CD4-positive, alpha-beta memory T cell (primary cell): Measurements from ENCODE around the gene YARS1. TPM values are rescaled to one million over a fixed set of nuclear protein-coding genes. Genes with fewer than 3 reads are reported as not detected.

Experiments used
- CTCF ChIA-PET: fragments of 350-600 bp; sonication (Branson Sonifier 250); formaldehyde crosslinking; loops from one replicate; lab custom pipeline; 2021; ENCODE audit warnings: inconsistent platforms; ENCODE audit not compliant: partially characterized antibody; lab: Charles Lee
- POLR2A ChIA-PET: fragments of 350-600 bp; sonication (Branson Sonifier 250); formaldehyde crosslinking; loops from one replicate; lab custom pipeline; 2021; ENCODE audit not compliant: partially characterized antibody; lab: Charles Lee
- DNase-seq, 5 donors: peaks; one replicate each; pipeline versions ENCODE4 v3.0.0 to v3.0.0-alpha.2; 2020 to 2022; ENCODE audit warnings: mixed read lengths in 1 of 5
- H3K27ac ChIP-seq: one replicate; pipeline ENCODE4 v1.7.0; 2013; ENCODE audit warnings: low read depth, low read length
- H3K27me3 ChIP-seq: 2 replicates; pipeline ENCODE4 v1.7.0; 2013; ENCODE audit warnings: mild to moderate bottlenecking, low read length, moderate library complexity; ENCODE audit not compliant: insufficient read depth
- H3K36me3 ChIP-seq: 2 replicates; pipeline ENCODE4 v1.7.0; 2013; ENCODE audit warnings: mild to moderate bottlenecking, low read length, moderate library complexity; ENCODE audit not compliant: insufficient read depth
- H3K4me1 ChIP-seq: 2 replicates; pipeline ENCODE4 v1.7.0; 2013; ENCODE audit warnings: mild to moderate bottlenecking, low read length, moderate library complexity; ENCODE audit not compliant: insufficient read depth
- H3K4me3 ChIP-seq, 2 donors: one replicate each; pipeline ENCODE4 v1.7.0; 2013; ENCODE audit warnings: low read length in 2 of 2, mild to moderate bottlenecking in 1 of 2
- H3K9me3 ChIP-seq, 2 donors: one replicate each; pipeline ENCODE4 v1.7.0; 2013; ENCODE audit warnings: low read length in 2 of 2, control low read depth in 1 of 2; ENCODE audit not compliant: control insufficient read depth in 1 of 2
- H3K27ac Mint-ChIP-seq, 7 donors: one replicate each; pipeline ENCODE4 v1.8.0; 2020 to 2021; ENCODE audit warnings: mixed read lengths in 7 of 7, mild to moderate bottlenecking in 6 of 7, inconsistent platforms in 3 of 7, moderate library complexity in 3 of 7
- H3K27me3 Mint-ChIP-seq, 2 donors: one replicate each; pipeline ENCODE4 v1.8.0; 2020 to 2021; ENCODE audit warnings: mixed read lengths in 2 of 2
- H3K36me3 Mint-ChIP-seq, 2 donors: one replicate each; pipeline ENCODE4 v1.8.0; 2020 to 2021; ENCODE audit warnings: mixed read lengths in 2 of 2, inconsistent platforms in 1 of 2, mild to moderate bottlenecking in 1 of 2
- H3K4me1 Mint-ChIP-seq, 4 donors: one replicate each; pipeline ENCODE4 v1.8.0; 2020 to 2021; ENCODE audit warnings: mixed read lengths in 4 of 4, mild to moderate bottlenecking in 1 of 4
- H3K4me3 Mint-ChIP-seq, 8 donors: one replicate each; pipeline ENCODE4 v1.8.0; 2020 to 2021; ENCODE audit warnings: mixed read lengths in 8 of 8, mild to moderate bottlenecking in 7 of 8, moderate library complexity in 6 of 8, inconsistent platforms in 3 of 8
- H3K9me3 Mint-ChIP-seq, 8 donors: one replicate each; pipeline ENCODE4 v1.8.0; 2020 to 2021; ENCODE audit warnings: mixed read lengths in 8 of 8, mild to moderate bottlenecking in 5 of 8, inconsistent platforms in 3 of 8, moderate library complexity in 1 of 8
- intact Hi-C: fragments of 100-400 bp; cut with micrococcal nuclease; formaldehyde crosslinking; loops from one replicate; pipeline ENCODE4 v1.15.1; 2023
- polyA plus RNA-seq, 2 donors: library from polyadenylated mRNA; unstranded; fragments of 300-500 nt; fragmentation: Illumina TruSeq; gene quantifications; one replicate each; pipeline ENCODE4 v1.2.3, GENCODE V29; 2021
- total RNA-seq, 2 experiments: library from RNA; stranded (reverse); gene quantifications; one replicate each; pipeline ENCODE4 v1.2.3, GENCODE V29; 2021

Gene YARS1
- total and polyA plus RNA-seq, 4 experiments from 2014 or later: 46.6 to 114 (median 89.8) TPM

DNA sequence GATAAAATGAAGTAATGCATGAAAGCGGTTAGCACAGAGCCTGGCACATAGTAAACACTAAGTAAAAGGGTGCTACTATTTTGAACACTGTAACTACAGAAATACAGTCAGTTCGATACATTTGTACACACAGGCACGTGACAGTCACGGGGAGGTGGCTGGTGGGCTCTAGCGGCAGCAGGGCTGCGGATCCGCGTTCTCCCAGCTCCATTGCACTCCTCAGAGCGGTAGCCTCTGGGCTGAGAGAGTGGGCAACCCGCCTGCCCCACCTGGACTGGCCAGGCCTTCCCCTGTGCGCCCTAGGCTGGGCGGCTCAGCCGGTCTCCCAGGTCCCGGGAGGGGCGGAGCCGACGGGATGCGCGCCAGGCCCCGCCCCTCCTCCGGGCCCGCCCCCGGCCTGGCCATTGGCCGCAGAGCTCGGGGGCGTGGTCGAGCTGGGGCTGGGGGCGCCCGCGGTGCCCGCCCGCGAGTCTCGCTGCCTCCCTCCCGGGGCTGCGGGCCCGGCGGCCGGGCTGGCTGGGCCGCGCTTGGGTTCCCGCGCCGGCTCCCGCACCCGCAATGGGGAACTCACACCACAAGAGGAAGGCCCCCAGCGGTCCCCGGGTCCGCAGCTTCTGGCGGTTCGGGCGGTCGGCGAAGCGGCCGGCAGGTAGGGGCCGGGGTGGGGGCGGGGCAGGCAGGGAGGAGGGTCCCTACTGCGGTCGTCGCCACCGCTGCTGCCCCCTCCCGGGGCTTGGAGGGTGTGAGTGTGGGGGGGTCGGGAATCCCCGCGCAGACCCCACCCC is 63.4 kb downstream of the YARS1 start:
- H3K4me3 Mint-ChIP-seq: peak overlapping the region; percentile 81 to 93 (median 88)
- Histone ChIP-seq H3K9me3 (no peaks in the 10 kb centered on the region), H3K27ac (no peak overlapping the region), H3K36me3 (no peaks in the 10 kb centered on the region), H3K4me3 (peak overlapping the region; percentile 36 to 51), H3K4me1 (peaks cover 13% of the 10 kb centered on the region), H3K27me3 (no peaks in the 10 kb centered on the region)
- peaks cover 8 to 33% (median 12%) of the 10 kb centered on the region in 4 donors for H3K4me1 Mint-ChIP-seq
- H3K9me3 Mint-ChIP-seq: no peaks in the 10 kb centered on the region
- peak; percentile 67 to 75 (median 70) for DNase-seq
- intact Hi-C loops: no loop called here
- POLR2A ChIA-PET: no interaction called here
- CTCF ChIA-PET: interaction anchor here (0.6 to 1.2 kb wide), 2 partner anchors 19 to 41 kb away, joined by 3 to 6 read pairs; no protein-coding TSS in a partner anchor
- H3K36me3 Mint-ChIP-seq: no peaks in the 10 kb centered on the region
- peaks cover 0 to 2% of the 10 kb centered on the region in 2 donors for H3K27me3 Mint-ChIP-seq
- H3K27ac Mint-ChIP-seq: peak overlapping the region in 6 of 7 donors; percentile 38 to 92 (median 80)

GRCh38 chr1:32749771-32750170 is 67.4 kb downstream of the YARS1 start:
- H3K9me3 ChIP-seq: no peaks in the 10 kb centered on the region
- H3K4me1 ChIP-seq: peaks cover 10% of the 10 kb centered on the region
- Mint-ChIP-seq H3K36me3 (no peaks in the 10 kb centered on the region), H3K27me3 (peaks cover 0 to 2% of the 10 kb centered on the region in 2 donors), H3K4me3 (no peak overlapping the region), H3K4me1 (peaks cover 6 to 16% (median 11%) of the 10 kb centered on the region in 4 donors), H3K9me3 (no peaks in the 10 kb centered on the region), H3K27ac (no peak overlapping the region)
- no peaks in the 10 kb centered on the region for H3K36me3 ChIP-seq
- no peak for DNase-seq
- no peaks in the 10 kb centered on the region for H3K27me3 ChIP-seq
- no peak overlapping the region for H3K27ac ChIP-seq
- intact Hi-C loops: no loop called here
- ChIA-PET CTCF (interaction anchor here (1.1 kb wide), 1 partner anchor 37 kb away, joined by 3 read pairs; no protein-coding TSS in a partner anchor), POLR2A (no interaction called here)
- H3K4me3 ChIP-seq: no peak overlapping the region

DNA sequence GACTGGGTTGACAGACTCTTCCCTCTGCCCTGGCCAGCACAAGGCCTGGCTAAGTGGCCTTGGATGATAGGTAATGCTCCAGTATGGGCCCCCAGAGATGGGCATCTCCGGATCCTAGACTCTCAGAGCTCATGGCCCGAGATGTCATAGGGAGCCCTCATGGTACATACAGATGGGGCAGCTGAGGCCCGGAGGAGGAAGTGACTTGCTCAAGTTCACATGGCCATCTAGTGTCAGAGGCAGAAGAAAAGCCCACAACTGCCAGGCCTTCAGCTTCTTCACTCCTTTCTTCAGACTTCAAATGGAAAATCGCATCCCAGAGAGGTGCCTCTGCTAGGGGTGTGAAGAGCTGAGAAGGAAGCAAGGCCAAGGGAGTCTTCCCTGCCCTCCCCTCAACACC is 67.8 kb downstream of the YARS1 start:
- Mint-ChIP-seq H3K9me3 (no peaks in the 10 kb centered on the region), H3K27ac (no peak overlapping the region), H3K27me3 (peaks cover 0 to 2% of the 10 kb centered on the region in 2 donors), H3K36me3 (no peaks in the 10 kb centered on the region), H3K4me1 (peaks cover 4 to 13% (median 8%) of the 10 kb centered on the region in 4 donors), H3K4me3 (no peak overlapping the region)
- no peak overlapping the region for H3K4me3 ChIP-seq
- H3K27me3 ChIP-seq: no peaks in the 10 kb centered on the region
- CTCF ChIA-PET: interaction anchor here (1.1 kb wide), 1 partner anchor 37 kb away, joined by 3 read pairs; no protein-coding TSS in a partner anchor
- H3K27ac ChIP-seq: no peak overlapping the region
- no peak for DNase-seq
- intact Hi-C loops: no loop called here
- POLR2A ChIA-PET: no interaction called here
- H3K36me3 ChIP-seq: no peaks in the 10 kb centered on the region
- peaks cover 6% of the 10 kb centered on the region for H3K4me1 ChIP-seq
- H3K9me3 ChIP-seq: no peaks in the 10 kb centered on the region

- peaks cover 6% of the 10 kb centered on the region for H3K4me1 ChIP-seq
- Mint-ChIP-seq H3K27me3 (peaks cover 0 to 2% of the 10 kb centered on the region in 2 donors), H3K36me3 (no peaks in the 10 kb centered on the region), H3K27ac (peak overlapping the region in 1 of 7 donors; percentile 63), H3K4me3 (peak overlapping the region in 1 of 8 donors; percentile 46), H3K9me3 (no peaks in the 10 kb centered on the region), H3K4me1 (peaks cover 1 to 10% (median 6%) of the 10 kb centered on the region in 4 donors)
- CTCF ChIA-PET: interaction anchor here (1.1 kb wide), 1 partner anchor 36 kb away, joined by 3 read pairs; no protein-coding TSS in a partner anchor
- intact Hi-C loops: no loop called here
- H3K4me3 ChIP-seq: no peak overlapping the region
- POLR2A ChIA-PET: no interaction called here
- H3K36me3 ChIP-seq: no peaks in the 10 kb centered on the region
- H3K9me3 ChIP-seq: no peaks in the 10 kb centered on the region
- DNase-seq: no peak
- H3K27ac ChIP-seq: no peak overlapping the region
- no peaks in the 10 kb centered on the region for H3K27me3 ChIP-seq
Measured at GRCh38 chr1:32748926-32749325, 68.2 kb downstream of the YARS1 start.

- Mint-ChIP-seq H3K4me3 (no peak overlapping the region), H3K36me3 (no peaks in the 10 kb centered on the region), H3K27ac (no peak overlapping the region), H3K4me1 (peaks cover under 1 to 7% (median 4%) of the 10 kb centered on the region in 4 donors), H3K27me3 (peaks cover 0 to 2% of the 10 kb centered on the region in 2 donors), H3K9me3 (no peaks in the 10 kb centered on the region)
- no peaks in the 10 kb centered on the region for H3K36me3 ChIP-seq
- POLR2A ChIA-PET: no interaction called here
- intact Hi-C loops: no loop called here
- H3K4me1 ChIP-seq: peaks cover 4% of the 10 kb centered on the region
- no peak overlapping the region for H3K4me3 ChIP-seq
- no peak for DNase-seq
- CTCF ChIA-PET: no interaction called here
- no peaks in the 10 kb centered on the region for H3K9me3 ChIP-seq
- H3K27me3 ChIP-seq: no peaks in the 10 kb centered on the region
- no peak overlapping the region for H3K27ac ChIP-seq
Measured at GRCh38 chr1:32748348-32748747, 68.8 kb downstream of the YARS1 start.

DNA sequence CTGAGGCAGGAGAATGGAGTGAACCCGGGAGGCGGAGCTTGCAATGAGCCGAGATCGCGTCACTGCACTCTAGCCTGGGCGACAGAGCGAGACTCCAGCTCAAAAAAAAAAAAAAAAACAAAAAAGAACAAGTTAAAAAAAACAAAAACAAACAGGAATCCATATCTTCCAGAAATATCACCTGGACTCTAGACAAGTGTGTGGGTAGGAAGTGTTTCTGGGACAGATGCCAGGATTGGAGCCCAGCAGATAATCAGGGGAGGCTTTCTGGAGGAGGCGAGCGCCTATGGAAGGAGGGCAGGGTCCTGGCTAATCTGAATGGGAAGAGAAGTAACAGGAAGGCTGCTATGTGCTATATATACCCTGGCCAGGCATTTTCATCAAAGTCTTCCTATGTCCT is 71.0 kb downstream of the YARS1 start:
- H3K36me3 Mint-ChIP-seq: no peaks in the 10 kb centered on the region
- H3K27ac ChIP-seq: no peak overlapping the region
- H3K4me3 ChIP-seq: no peak overlapping the region
- no peaks in the 10 kb centered on the region for H3K36me3 ChIP-seq
- H3K27ac Mint-ChIP-seq: no peak overlapping the region
- no peaks in the 10 kb centered on the region for H3K9me3 ChIP-seq
- intact Hi-C loops: no loop called here
- H3K9me3 Mint-ChIP-seq: no peaks in the 10 kb centered on the region
- H3K27me3 Mint-ChIP-seq: peaks cover 0 to 1% of the 10 kb centered on the region in 2 donors
- H3K4me1 Mint-ChIP-seq: no peaks in the 10 kb centered on the region
- POLR2A ChIA-PET: no interaction called here
- CTCF ChIA-PET: interaction anchor here (0.6 to 1.3 kb wide), 2 partner anchors 27 to 317 kb away, joined by 3 read pairs; no protein-coding TSS in a partner anchor
- H3K4me3 Mint-ChIP-seq: no peak overlapping the region
- DNase-seq: no peak
- H3K4me1 ChIP-seq: peaks cover 3% of the 10 kb centered on the region
- H3K27me3 ChIP-seq: peaks cover 9% of the 10 kb centered on the region

- Mint-ChIP-seq H3K36me3 (no peaks in the 10 kb centered on the region), H3K9me3 (no peaks in the 10 kb centered on the region), H3K27ac (no peak overlapping the region), H3K4me1 (peaks cover 0 to 5% (median 0%) of the 10 kb centered on the region in 4 donors), H3K4me3 (peak overlapping the region in 1 of 8 donors; percentile 2), H3K27me3 (peaks cover 6 to 8% of the 10 kb centered on the region in 2 donors)
- Histone ChIP-seq H3K9me3 (no peaks in the 10 kb centered on the region), H3K4me1 (peaks cover 5% of the 10 kb centered on the region), H3K36me3 (no peaks in the 10 kb centered on the region), H3K27ac (no peak overlapping the region), H3K4me3 (no peak overlapping the region), H3K27me3 (peaks cover 12% of the 10 kb centered on the region)
- ChIA-PET CTCF (no interaction called here), POLR2A (no interaction called here)
- no peak for DNase-seq
- intact Hi-C loops: no loop called here
Measured at GRCh38 chr1:32744071-32744425, 73.1 kb downstream of the YARS1 start.
